Ectodermal cell (in vitro differentiated cells): ENCODE measurements around the gene AAK1.
"Not testable (repeated sequence)": the region's sequence is repeated elsewhere in the genome, so short reads cannot be mapped to it uniquely, and the experiment has no call there.

Experiments
- H3K27ac ChIP-seq: 2 replicates; pipeline ENCODE4 v1.7.0; 2013; ENCODE audit warnings: mild to moderate bottlenecking, low read depth, low read length; ENCODE audit not compliant: insufficient read depth, poor library complexity, severe bottlenecking
- H3K27me3 ChIP-seq: 2 replicates; pipeline ENCODE4 v1.7.0; 2013; ENCODE audit warnings: mild to moderate bottlenecking, low read length; ENCODE audit not compliant: insufficient read depth, control insufficient read depth, poor library complexity, severe bottlenecking
- H3K36me3 ChIP-seq: one replicate; pipeline ENCODE4 v1.7.0; 2013; ENCODE audit warnings: low read length; ENCODE audit not compliant: control insufficient read depth, insufficient read depth
- H3K4me1 ChIP-seq: one replicate; pipeline ENCODE4 v1.7.0; 2013; ENCODE audit warnings: low read length; ENCODE audit not compliant: control insufficient read depth, insufficient read depth
- H3K4me3 ChIP-seq: 2 replicates; pipeline ENCODE4 v1.7.0; 2013; ENCODE audit warnings: low read depth, low read length, control low read depth; ENCODE audit not compliant: insufficient read depth
- H3K9me3 ChIP-seq: 2 replicates; pipeline ENCODE4 v1.7.0; 2013; ENCODE audit warnings: mild to moderate bottlenecking, low read length, moderate library complexity; ENCODE audit not compliant: control insufficient read depth
- WGBS, 2 experiments: methylation state at CpG; one replicate each; pipeline ENCODE4 v1.1.7; 2013; ENCODE audit warnings: missing lambda C conversion rate in 2 of 2; 5-methylcytosine and 5-hydroxymethylcytosine counted together

The AAK1 gene

DNA sequence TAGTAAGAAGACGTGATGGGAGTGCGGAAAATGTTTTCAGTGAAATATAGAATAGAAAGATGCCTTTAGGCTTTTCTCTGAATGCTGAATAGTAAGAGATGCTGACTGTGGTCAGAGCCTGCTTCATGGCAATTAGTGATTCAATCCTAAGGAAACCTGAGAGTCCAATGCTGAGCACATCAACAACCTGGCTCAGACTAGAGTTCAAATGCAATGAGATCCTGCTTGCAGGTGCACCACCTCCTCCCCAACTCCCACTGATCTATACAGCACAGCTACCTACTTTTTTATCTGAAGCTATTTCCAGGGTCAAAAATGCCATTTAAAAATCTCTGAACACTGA is 65.4 kb downstream of the AAK1 start:
- Histone ChIP-seq H3K9me3 (no peaks in the 10 kb centered on the region), H3K4me1 (peaks cover 16% of the 10 kb centered on the region), H3K27ac (no peak overlapping the region), H3K27me3 (no peaks in the 10 kb centered on the region), H3K4me3 (no peak overlapping the region), H3K36me3 (no peaks in the 10 kb centered on the region)
- WGBS, 2 experiments: 94 to 98% methylated on average over 2 of the region's 2 CpGs

DNA sequence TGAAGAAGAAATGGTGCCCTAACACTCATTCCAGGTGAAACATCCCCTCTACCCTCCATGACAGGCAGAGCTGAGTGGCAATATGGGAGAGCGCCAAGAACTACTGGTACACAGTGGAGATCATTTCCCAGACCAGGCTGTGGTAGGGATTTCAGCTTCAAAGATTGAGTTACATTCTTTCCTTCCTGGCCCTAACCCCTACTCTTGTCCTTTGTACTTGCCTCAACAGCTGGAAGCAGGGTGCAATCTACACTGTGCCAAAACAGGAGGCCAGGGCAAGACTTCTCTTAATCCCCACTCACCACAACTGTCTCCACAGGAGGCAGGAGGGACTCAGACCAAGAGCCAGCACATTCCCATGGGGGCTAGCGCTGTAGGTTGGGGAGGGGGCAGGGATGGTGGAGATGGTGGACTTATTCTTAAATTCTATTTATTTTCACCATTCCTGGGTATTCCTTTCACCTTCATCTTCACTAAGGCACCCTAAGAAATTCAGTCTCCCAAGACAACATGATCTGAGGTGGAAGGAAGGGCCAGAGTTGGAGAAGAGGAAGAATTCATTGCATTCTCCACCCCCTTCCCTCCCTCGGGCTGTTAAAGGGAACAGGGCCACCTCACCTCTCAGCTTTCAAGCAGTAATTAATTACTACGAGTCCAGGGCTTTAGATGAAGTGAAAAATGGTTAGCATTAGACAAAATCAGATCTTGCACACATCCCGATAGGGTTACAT is 65.9 kb downstream of the AAK1 start:
- Histone ChIP-seq H3K4me1 (peaks cover 22% of the 10 kb centered on the region), H3K27ac (no peak overlapping the region), H3K4me3 (no peak overlapping the region), H3K27me3 (no peaks in the 10 kb centered on the region), H3K36me3 (no peaks in the 10 kb centered on the region), H3K9me3 (no peaks in the 10 kb centered on the region)
- 79 to 95% methylated on average over 3 to 4 of the region's 5 CpGs for WGBS, 2 experiments

DNA sequence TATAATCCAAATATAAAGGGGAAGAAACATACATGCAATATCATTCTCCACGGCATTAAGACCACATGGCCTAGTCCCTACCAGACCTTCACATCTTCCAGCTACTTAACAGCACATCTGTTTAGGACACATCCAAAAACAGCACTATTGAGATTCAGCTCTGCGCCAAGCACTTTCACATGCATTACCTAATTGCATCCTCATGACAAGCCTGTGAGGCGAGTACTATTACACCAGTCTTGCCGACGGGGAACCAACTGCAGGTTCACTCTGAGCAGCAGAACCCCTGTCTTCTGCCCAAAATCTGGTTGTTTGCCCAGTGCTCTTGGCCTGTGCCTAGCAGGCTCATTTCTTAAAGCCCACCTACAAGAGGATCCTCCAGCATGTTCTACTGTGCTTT is 66.7 kb downstream of the AAK1 start:
- 95 to 96% methylated on average over 5 of the region's 5 CpGs for WGBS, 2 experiments

DNA sequence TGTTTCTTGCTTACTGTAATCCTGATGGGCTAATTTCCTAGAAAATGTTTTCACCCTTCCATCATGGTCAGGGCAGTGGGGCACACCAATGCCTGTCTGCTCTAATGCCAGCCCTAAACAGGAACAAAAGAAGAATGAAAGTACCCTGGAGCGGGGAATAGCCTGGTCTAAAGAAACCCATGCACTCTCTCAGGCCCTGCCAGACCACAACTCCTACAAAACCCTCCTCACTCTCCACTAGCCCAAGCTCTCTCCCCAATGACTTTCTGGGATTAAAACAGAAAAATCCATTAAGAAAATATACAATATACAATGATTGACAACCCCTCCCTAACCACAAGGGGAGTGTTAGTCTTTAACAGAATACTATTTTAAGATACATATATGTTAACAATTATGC is 67.6 kb downstream of the AAK1 start:
- no peaks in the 10 kb centered on the region for H3K9me3 ChIP-seq
- H3K27me3 ChIP-seq: no peaks in the 10 kb centered on the region
- WGBS, 2 experiments: 83 to 85% methylated on average over 1 of the region's 1 CpG
- no peak overlapping the region for H3K27ac ChIP-seq
- no peaks in the 10 kb centered on the region for H3K36me3 ChIP-seq
- H3K4me1 ChIP-seq: peaks cover 13% of the 10 kb centered on the region
- H3K4me3 ChIP-seq: no peak overlapping the region

More for the DNA sequence above, 66.7 kb downstream of the AAK1 start:
- H3K4me1 ChIP-seq: peaks cover 16% of the 10 kb centered on the region
- H3K4me3 ChIP-seq: no peak overlapping the region
- no peak overlapping the region for H3K27ac ChIP-seq
- H3K9me3 ChIP-seq: no peaks in the 10 kb centered on the region
- H3K27me3 ChIP-seq: no peaks in the 10 kb centered on the region
- H3K36me3 ChIP-seq: no peaks in the 10 kb centered on the region

DNA sequence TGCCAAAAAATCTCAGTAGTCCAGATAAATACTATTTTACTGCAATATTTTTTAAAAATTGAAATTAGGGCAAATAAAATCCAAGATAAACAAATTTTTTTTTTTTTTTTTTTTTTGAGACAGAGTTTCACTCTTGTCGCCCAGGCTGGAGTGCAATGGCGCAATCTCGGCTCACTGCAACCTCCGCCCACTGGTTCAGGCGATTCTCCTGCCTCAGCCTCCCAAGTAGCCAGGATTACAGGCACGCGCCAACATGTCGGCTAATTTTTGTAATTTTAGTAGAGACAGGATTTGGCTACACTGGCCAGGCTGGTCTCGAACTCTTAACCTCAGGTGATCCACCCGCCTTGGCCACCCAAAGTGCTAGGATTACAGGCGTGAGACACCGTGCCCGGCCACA is 68.2 kb downstream of the AAK1 start:
- peaks cover 13% of the 10 kb centered on the region for H3K4me1 ChIP-seq
- H3K36me3 ChIP-seq, H3K9me3 ChIP-seq, H3K27ac ChIP-seq, H3K4me3 ChIP-seq, H3K27me3 ChIP-seq: not testable (repeated sequence)
- 95 to 96% methylated on average over 13 of the region's 13 CpGs for whole genome bisulfite sequencing, 2 experiments

DNA sequence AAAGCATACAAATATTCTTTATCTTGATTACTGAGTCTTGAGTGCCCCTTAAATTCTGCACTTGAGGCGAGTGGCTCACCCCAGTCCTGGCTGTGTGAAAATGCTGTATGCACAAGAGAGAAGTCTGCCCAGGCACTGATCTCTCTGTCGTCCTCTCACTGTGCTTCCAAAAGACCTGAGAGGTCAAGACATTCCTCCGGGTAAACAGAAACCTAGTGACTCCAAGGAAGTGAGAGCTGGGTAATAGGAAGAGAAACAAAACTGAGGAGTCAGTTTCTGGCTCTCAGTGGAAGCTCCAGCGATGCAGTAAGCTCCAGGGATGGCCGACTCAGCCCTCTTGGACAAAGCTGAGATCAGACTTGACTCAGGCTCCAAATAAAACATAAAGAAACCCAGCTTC is 70.9 kb downstream of the AAK1 start:
- WGBS, 2 experiments: 81 to 86% methylated on average over 5 of the region's 5 CpGs
- Histone ChIP-seq H3K4me1 (peaks cover 8% of the 10 kb centered on the region), H3K4me3 (no peak overlapping the region), H3K36me3 (no peaks in the 10 kb centered on the region), H3K9me3 (no peaks in the 10 kb centered on the region), H3K27ac (no peak overlapping the region), H3K27me3 (no peaks in the 10 kb centered on the region)

DNA sequence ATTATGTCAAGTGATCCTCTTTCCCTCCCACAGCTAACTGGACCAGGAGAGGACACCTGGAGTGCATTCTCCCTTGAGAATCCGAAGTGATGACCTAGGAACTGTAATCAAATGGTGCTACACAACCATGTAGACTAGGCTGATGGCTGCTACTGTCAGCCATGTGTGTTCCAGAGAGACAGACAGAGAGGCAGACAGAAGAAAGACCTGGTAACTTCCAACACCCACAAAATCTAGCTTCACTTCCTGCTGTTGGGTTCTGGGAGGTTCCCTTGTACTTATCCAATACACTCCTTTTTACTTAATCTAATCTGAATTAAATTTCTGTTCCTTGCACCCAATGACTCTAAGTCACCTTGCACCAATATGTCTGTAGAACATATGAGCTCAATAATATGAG is 72.3 kb downstream of the AAK1 start:
- Histone ChIP-seq H3K4me3 (no peak overlapping the region), H3K27ac (no peak overlapping the region), H3K4me1 (peaks cover 8% of the 10 kb centered on the region), H3K36me3 (no peaks in the 10 kb centered on the region), H3K27me3 (no peaks in the 10 kb centered on the region), H3K9me3 (no peaks in the 10 kb centered on the region)
- WGBS, 2 experiments: 95 to 100% methylated on average over 1 of the region's 1 CpG

DNA sequence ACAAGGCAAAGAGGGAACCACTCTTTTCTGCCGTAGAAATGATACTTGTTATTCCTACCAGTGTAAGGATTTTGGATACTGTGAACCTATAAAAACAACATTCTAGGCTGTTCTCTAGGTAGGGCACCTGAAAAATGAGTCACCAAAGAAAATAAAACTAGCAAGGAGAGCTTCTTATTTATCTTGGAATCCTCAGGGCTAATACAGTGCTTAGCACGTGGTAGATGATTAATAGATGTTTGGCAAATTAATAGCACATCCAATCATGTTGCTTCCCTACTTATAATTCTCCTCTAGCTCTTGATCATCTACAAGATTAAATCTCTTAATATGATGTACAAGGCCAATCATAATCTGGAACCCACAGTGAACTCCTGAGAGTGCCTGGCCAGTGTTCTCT is 73.1 kb downstream of the AAK1 start:
- Histone ChIP-seq H3K27ac (no peak overlapping the region), H3K36me3 (no peaks in the 10 kb centered on the region), H3K9me3 (no peaks in the 10 kb centered on the region), H3K4me3 (no peak overlapping the region), H3K4me1 (peaks cover 8% of the 10 kb centered on the region), H3K27me3 (no peaks in the 10 kb centered on the region)
- 95 to 100% methylated on average over 1 to 2 of the region's 2 CpGs for WGBS, 2 experiments

DNA sequence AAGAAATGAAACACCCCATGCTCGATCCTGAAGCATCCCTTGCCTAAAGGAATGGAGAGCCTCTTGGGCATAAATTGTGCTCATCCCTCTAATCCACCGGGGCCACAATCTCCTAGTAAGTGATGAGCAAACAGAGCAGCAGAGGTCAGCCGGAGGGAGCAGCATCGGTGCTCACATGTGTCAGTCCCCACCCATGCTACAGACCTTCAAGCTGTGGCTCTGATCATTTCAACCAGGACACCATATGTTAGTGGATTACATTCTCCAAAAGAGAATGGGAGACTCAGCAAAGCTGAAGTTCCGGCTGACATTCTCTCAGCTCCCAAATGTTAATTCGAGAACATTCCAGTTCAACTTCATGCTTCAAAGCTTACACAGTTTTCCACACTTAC is 75.6 kb downstream of the AAK1 start:
- no peak overlapping the region for H3K4me3 ChIP-seq
- no peaks in the 10 kb centered on the region for H3K27me3 ChIP-seq
- 94% methylated on average over 6 of the region's 6 CpGs for WGBS, 2 experiments
- no peaks in the 10 kb centered on the region for H3K9me3 ChIP-seq
- no peaks in the 10 kb centered on the region for H3K36me3 ChIP-seq
- peaks cover 3% of the 10 kb centered on the region for H3K4me1 ChIP-seq
- H3K27ac ChIP-seq: no peak overlapping the region

DNA sequence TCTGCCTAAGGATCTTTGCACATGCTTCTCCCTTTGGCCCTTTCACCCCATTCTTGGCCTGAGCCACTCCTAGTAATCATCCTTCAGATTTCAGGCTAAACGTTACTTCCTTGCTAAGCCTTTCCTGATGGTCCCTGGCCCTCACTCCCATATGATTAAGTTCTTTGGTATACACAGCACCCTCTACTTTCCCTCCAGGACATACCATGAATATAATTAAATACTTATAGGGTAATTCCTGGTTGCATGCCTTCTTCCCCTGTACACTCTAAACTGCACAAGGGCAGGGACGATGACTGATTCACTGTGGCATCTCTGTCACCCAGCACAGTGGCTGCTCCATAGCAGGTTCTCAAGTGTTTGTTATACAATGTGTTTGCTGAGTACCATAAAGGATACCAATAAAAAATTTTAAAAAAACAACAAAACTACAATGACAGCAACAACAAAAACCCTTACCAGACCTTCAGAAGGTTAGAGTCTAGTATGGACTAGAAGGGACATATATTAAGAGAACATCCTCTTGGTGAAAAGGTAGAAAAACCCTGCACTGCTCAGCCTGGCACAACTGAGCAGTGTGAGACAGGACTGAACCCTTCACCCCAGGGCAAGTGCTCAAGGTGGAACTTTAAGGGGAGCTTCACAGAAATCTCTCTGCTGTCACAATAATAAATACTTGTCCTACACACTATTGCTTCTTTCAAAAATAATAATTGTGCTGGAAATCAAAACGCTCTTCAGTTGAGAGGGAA is 76.2 kb downstream of the AAK1 start:
- no peak overlapping the region for H3K4me3 ChIP-seq
- no peaks in the 10 kb centered on the region for H3K36me3 ChIP-seq
- H3K27ac ChIP-seq: no peak overlapping the region
- no peaks in the 10 kb centered on the region for H3K9me3 ChIP-seq
- no peaks in the 10 kb centered on the region for H3K4me1 ChIP-seq
- WGBS, 2 experiments: 92 to 94% methylated on average over 3 of the region's 3 CpGs
- H3K27me3 ChIP-seq: no peaks in the 10 kb centered on the region
